ENCODE measurements around the gene NRP1.

DNA sequence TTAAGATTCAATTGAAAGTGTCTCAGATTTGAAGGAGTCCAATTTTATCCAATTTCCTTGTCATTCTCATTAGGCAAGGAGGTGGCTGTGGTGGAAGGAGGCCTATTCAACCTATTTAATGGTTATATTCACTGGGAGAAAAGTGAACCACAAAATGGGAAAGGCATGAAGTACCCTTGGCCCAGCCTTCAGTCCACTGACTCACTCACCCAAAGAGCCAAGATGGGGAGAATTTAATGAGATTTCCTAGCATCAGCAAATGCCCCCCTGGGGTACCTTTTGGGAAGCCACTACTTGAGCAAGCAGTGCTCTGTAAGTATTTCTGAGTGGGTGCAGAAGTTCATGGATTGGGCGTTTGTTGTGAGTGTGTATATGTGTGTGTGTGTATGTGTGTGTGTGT, 144.1 kb downstream of the NRP1 start:
- TF ChIP-seq, protein P1, sequence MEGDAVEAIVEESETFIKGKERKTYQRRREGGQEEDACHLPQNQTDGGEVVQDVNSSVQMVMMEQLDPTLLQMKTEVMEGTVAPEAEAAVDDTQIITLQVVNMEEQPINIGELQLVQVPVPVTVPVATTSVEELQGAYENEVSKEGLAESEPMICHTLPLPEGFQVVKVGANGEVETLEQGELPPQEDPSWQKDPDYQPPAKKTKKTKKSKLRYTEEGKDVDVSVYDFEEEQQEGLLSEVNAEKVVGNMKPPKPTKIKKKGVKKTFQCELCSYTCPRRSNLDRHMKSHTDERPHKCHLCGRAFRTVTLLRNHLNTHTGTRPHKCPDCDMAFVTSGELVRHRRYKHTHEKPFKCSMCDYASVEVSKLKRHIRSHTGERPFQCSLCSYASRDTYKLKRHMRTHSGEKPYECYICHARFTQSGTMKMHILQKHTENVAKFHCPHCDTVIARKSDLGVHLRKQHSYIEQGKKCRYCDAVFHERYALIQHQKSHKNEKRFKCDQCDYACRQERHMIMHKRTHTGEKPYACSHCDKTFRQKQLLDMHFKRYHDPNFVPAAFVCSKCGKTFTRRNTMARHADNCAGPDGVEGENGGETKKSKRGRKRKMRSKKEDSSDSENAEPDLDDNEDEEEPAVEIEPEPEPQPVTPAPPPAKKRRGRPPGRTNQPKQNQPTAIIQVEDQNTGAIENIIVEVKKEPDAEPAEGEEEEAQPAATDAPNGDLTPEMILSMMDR (conservative IDR thresholded peaks at IDR 0.05; ENCODE audit: low read depth, low read length) = no peak
- no peak for TF ChIP-seq EZH2 (IDR thresholded peaks at IDR 0.05; ENCODE audit: borderline replicate concordance, low read depth, low read length, poor library complexity, severe bottlenecking)
